Transverse colon (tissue), 4 donors: ENCODE data around the gene SRD5A2. TPM values are rescaled to one million over a fixed set of nuclear protein-coding genes. Genes with fewer than 3 reads are reported as not detected.

Experiments
- DNase-seq: peaks from one replicate; pipeline ENCODE4 v3.0.0-alpha.2; 2019
- H3K27ac ChIP-seq, 4 donors: fragments of 200-600 bp; sonication (generic); 2 replicates each; pipeline ENCODE4 v1.5.1; 2016 to 2018; ENCODE audit warnings: inconsistent platforms in 4 of 4
- H3K27me3 ChIP-seq: fragments of 200-600 bp; sonication (generic); 2 replicates; pipeline ENCODE4 v1.5.1; 2017; ENCODE audit warnings: inconsistent platforms
- H3K36me3 ChIP-seq, 4 donors: fragments of 200-600 bp; sonication (generic); 2 replicates each; pipeline ENCODE4 v1.5.1; 2017 to 2019; ENCODE audit warnings: inconsistent platforms in 4 of 4
- H3K4me1 ChIP-seq, 4 donors: fragments of 200-600 bp; sonication (generic); 2 replicates each; pipeline ENCODE4 v1.5.1; 2017 to 2020; ENCODE audit warnings: inconsistent platforms in 4 of 4
- H3K4me3 ChIP-seq, 4 donors: fragments of 200-600 bp; sonication (generic); 1 replicate in 1 of 4; 2 replicates in 3 of 4; pipeline versions ENCODE4 v1.5.1 to v1.6.1; 2017 to 2019; ENCODE audit warnings: inconsistent platforms in 4 of 4
- H3K9me3 ChIP-seq, 2 donors: fragments of 200-600 bp; sonication (generic); 2 replicates each; pipeline ENCODE4 v1.5.1; 2017 to 2019; ENCODE audit warnings: inconsistent platforms in 2 of 2
- EP300 ChIP-seq: sonication (generic); formaldehyde crosslinking; IDR thresholded peaks from one replicate; pipeline ENCODE4 v1.6.1; 2017; ENCODE audit warnings: antibody characterized with exemption, low read depth
- POLR2A ChIP-seq: fragments of 450-650 bp; IDR thresholded peaks from one replicate; pipeline ENCODE4 v1.6.1; 2016; ENCODE audit warnings: antibody characterized with exemption, mild to moderate bottlenecking, moderate library complexity
- POLR2AphosphoS5 ChIP-seq, 3 donors: sonication (generic); formaldehyde crosslinking; IDR thresholded peaks; one replicate each; pipeline ENCODE4 v1.6.1; 2016; ENCODE audit warnings: antibody characterized with exemption in 3 of 3
- whole genome bisulfite sequencing, 2 donors: methylation state at CpG; one replicate each; pipeline ENCODE4 v1.1.5; 2018; ENCODE audit warnings: low coverage in 1 of 2; 5-methylcytosine and 5-hydroxymethylcytosine counted together
- in situ Hi-C, 4 donors: fragments of 200-750 bp; cut with MboI; loops; one replicate each; pipeline versions ENCODE4 v1.15.0 to v1.15.1; 2017; ENCODE audit warnings: low sequenced_read_pairs in 3 of 4, low pct_ligation_motif_present in 1 of 4, low pct_unique_long_range_greater_than_20kb in 1 of 4
- intact Hi-C: fragments of 100-400 bp; cut with DNase I; formaldehyde crosslinking; loops from one replicate; pipeline ENCODE4 v1.15.1; 2023; ENCODE audit warnings: low total_unique reads
- total RNA-seq, 4 donors: library from RNA; depleted of rRNA; stranded (reverse); fragments of >200 nt; gene quantifications; one replicate each; pipeline ENCODE4 v1.1.0, GENCODE V29; 2016
- TF ChIP-seq, protein P1 (sequence below), 5 experiments: fragments of 200-600 bp in 3 of 5; fragments of 450-650 bp in 2 of 5; sonication (generic) in 3 of 5; IDR thresholded peaks; 1 replicate in 2 of 5; 2 replicates in 3 of 5; pipeline ENCODE4 v1.5.1; 2016 to 2017; ENCODE audit warnings: antibody characterized with exemption in 5 of 5, inconsistent platforms in 3 of 5, mild to moderate bottlenecking in 2 of 5, moderate library complexity in 1 of 5

SRD5A2 gene
- total RNA-seq, 4 donors from 2014 or later, result not detected

DNA sequence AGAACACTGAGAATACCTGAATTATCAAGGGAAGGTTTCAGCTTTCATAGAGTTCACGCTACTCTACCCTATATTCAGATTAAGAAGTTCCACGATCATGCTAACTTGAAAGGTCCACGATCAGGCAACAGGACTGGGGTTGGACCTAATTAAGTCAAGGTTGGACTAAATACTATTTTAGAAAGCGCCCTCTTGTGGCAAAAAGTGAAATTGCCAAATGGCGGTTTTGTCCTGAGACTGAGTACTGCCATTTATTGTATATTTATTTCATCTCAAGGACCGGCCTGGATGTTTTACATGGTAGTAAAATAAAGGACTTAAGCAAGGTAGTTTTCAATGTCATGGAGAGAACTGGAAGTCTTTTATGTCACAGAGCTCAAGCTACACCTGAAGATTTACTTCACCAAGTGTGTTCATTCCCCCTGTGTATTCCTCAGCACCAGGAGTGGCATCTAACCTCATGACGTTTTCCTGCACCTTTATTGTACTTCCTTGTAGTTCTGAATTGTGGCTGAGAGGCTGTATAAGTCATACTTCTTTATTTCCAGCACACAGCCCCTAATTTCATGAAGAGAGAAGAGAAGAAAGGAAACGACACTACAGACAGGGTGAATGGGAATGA is 56.8 kb downstream of the SRD5A2 start:
- H3K27ac ChIP-seq, result no peak overlapping the region
- peaks cover 8% of the 10 kb centered on the region for H3K27me3 ChIP-seq
- in situ Hi-C loops (no loop called here), intact Hi-C loops (no loop called here)
- peak; percentile 49 for DNase-seq
- no peaks in the 10 kb centered on the region for H3K9me3 ChIP-seq
- 23 to 27% methylated on average over 6 to 8 of the region's 8 CpGs for WGBS, 2 donors
- TF ChIP-seq EP300, result no peak
- TF ChIP-seq, protein P1, sequence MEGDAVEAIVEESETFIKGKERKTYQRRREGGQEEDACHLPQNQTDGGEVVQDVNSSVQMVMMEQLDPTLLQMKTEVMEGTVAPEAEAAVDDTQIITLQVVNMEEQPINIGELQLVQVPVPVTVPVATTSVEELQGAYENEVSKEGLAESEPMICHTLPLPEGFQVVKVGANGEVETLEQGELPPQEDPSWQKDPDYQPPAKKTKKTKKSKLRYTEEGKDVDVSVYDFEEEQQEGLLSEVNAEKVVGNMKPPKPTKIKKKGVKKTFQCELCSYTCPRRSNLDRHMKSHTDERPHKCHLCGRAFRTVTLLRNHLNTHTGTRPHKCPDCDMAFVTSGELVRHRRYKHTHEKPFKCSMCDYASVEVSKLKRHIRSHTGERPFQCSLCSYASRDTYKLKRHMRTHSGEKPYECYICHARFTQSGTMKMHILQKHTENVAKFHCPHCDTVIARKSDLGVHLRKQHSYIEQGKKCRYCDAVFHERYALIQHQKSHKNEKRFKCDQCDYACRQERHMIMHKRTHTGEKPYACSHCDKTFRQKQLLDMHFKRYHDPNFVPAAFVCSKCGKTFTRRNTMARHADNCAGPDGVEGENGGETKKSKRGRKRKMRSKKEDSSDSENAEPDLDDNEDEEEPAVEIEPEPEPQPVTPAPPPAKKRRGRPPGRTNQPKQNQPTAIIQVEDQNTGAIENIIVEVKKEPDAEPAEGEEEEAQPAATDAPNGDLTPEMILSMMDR (IDR thresholded peaks at IDR 0.05), result peak; percentile 52 to 77 (median 61)
- TF ChIP-seq POLR2AphosphoS5 (IDR thresholded peaks at IDR 0.05), result no peak
- TF ChIP-seq POLR2A, result no peak
- H3K4me3 ChIP-seq, result no peak overlapping the region
- no peaks in the 10 kb centered on the region for H3K4me1 ChIP-seq
- H3K36me3 ChIP-seq, result no peaks in the 10 kb centered on the region

DNA sequence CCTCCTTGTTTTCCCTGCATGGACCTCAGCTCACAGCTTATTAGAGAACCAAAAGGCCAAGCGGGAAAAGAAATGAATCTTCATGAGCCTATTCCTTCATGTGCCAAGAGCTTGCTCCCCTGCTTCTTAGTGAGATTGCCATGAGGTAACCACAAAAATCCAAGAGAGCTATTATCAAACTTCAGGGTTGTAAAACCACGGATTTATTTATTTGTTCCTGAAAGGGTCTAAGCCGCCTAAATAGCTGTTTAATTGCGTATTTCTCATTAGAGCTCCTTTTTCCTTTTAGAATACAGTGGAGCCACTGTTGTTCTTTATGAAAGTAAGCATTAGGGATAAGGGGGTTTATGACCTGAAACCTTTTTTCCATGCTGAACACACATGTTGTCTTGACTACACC is 58.0 kb downstream of the SRD5A2 start:
- no peak overlapping the region for H3K27ac ChIP-seq
- no peaks in the 10 kb centered on the region for H3K36me3 ChIP-seq
- in situ Hi-C loops, result no loop called here
- TF ChIP-seq POLR2A (no peak), EP300 (no peak), POLR2AphosphoS5 (IDR thresholded peaks at IDR 0.05) (no peak)
- TF ChIP-seq, protein P1 (IDR thresholded peaks at IDR 0.05), result no peak
- intact Hi-C loops, result no loop called here
- no peaks in the 10 kb centered on the region for H3K4me1 ChIP-seq
- no peak overlapping the region for H3K4me3 ChIP-seq
- no peak for DNase-seq
- WGBS, 2 donors, result 53 to 72% methylated on average over 4 of the region's 4 CpGs
- no peaks in the 10 kb centered on the region for H3K9me3 ChIP-seq
- H3K27me3 ChIP-seq, result peaks cover 8% of the 10 kb centered on the region

DNA sequence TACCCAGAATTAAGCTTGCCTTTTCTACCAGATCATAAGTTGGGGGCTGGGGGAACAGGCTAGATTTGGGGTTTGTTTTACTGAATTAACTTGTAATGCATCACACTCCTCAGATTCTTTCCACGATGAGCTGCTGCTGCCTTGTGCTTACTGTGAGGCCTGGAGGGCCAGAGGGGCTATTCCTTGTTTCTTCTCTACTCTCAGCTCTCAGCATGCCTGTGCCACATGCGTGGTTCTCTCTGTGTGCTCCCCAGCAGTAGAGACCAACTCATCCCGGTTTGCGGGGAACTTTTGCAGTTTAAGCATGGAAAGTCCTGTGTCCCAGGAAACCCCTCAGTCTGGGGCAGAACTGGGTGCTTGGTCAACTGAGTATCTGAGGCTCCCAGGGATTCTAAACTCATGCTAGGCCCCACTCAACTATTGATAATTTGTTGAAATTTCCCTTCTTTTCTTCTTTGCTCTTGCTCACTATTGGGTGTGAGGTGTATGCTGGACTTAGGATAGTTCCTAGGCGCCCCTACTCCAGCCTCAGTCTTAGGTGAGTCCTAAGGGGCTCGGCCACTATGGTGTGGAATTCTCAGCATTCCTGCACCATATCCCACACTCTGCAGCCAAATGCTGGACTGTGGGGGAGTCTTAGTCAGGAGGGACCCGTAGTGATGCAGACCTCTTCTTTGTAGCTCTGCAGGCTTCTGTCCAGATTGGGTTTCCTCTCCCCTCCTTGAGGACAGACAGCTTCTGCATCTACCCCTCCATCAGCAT is 63.1 kb downstream of the SRD5A2 start:
- DNase-seq, result no peak
- intact Hi-C loops, result no loop called here
- no peak overlapping the region for H3K4me3 ChIP-seq
- in situ Hi-C loops, result no loop called here
- TF ChIP-seq, protein P1 (IDR thresholded peaks at IDR 0.05), result no peak
- TF ChIP-seq EP300, result no peak
- no peak for TF ChIP-seq POLR2A
- no peak for TF ChIP-seq POLR2AphosphoS5 (IDR thresholded peaks at IDR 0.05)
- no peak overlapping the region for H3K27ac ChIP-seq
- peaks cover 1% of the 10 kb centered on the region for H3K27me3 ChIP-seq
- no peaks in the 10 kb centered on the region for H3K9me3 ChIP-seq
- no peaks in the 10 kb centered on the region for H3K36me3 ChIP-seq
- 72 to 100% methylated on average over 3 to 7 of the region's 7 CpGs for WGBS, 2 donors
- no peaks in the 10 kb centered on the region for H3K4me1 ChIP-seq

DNA sequence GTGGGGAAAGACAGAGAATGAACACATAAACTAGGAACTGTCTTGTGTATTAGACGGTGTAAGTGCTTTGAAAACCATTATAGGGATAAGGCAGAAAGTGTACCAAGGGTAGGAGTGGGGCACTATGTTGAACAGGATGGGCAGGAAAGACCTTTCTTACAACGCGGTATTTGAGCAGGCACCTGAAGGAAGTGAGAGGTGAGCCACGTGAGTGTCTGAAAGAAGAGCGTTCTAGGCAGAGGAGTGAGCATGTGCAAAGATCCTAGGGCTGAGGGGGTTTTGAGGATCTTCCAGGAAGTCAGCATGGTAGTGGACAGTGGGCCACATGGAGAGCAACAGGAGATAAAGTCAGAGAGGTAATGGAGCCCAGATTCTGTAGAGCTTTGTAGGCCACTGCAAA is 65.2 kb downstream of the SRD5A2 start:
- no peak for DNase-seq
- Histone ChIP-seq H3K9me3 (no peaks in the 10 kb centered on the region), H3K27ac (no peak overlapping the region), H3K4me3 (no peak overlapping the region), H3K27me3 (no peaks in the 10 kb centered on the region), H3K36me3 (no peaks in the 10 kb centered on the region), H3K4me1 (no peaks in the 10 kb centered on the region)
- intact Hi-C loops (no loop called here), in situ Hi-C loops (no loop called here)
- no peak for TF ChIP-seq EP300
- no peak for TF ChIP-seq POLR2AphosphoS5 (IDR thresholded peaks at IDR 0.05)
- TF ChIP-seq, protein P1 (IDR thresholded peaks at IDR 0.05), result no peak
- TF ChIP-seq POLR2A, result no peak
- 88% methylated on average over 4 to 5 of the region's 5 CpGs for WGBS, 2 donors
